SK-N-SH treated with all-trans-retinoic acid at 6 μM for 48 hours (cell line): ENCODE results near the gene MC1R.

Source experiments
- GLIS3 ChIP-seq: fragments of 250-450 bp; sonication (Bioruptor Pico); IDR thresholded peaks from 2 replicates; pipeline ENCODE4 v1.5.0; 2020; ENCODE audit warnings: mild to moderate bottlenecking, moderate library complexity
- ISL1 ChIP-seq: fragments of 250-450 bp; sonication (Bioruptor Pico); IDR thresholded peaks from 2 replicates; pipeline ENCODE4 v2.1.2; 2022; ENCODE audit warnings: mild to moderate bottlenecking, moderate library complexity
- TCF4 ChIP-seq: fragments of 250-450 bp; sonication (Bioruptor Pico); IDR thresholded peaks from 2 replicates; pipeline ENCODE4 v1.8.0; 2021; ENCODE audit warnings: mild to moderate bottlenecking, moderate library complexity, borderline replicate concordance
- TF ChIP-seq, protein P1 (sequence below): fragments of 250-450 bp; sonication (Bioruptor Pico); IDR thresholded peaks from 2 replicates; pipeline ENCODE4 v1.8.0; 2020; ENCODE audit warnings: mild to moderate bottlenecking, moderate library complexity, borderline replicate concordance

DNA sequence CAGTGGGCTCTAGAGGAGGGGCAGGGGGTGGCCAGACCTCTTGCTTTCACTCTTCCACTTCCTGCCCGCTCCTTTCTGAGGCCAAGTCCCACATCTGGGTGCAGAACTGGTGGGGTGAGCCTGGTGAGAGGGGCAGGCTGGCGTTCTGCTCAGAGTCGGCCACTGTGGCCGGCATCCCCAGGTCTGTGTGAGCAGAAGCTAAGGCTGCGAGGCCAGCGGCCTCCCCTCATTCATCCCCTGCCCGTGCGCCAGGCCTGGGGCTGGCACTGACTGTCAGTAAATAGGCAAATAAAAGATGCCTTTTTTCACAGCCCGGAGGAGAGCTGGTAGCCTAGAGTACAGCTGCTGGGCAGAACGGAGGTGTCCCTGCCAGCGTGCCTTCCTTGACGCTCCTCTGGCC is 31.1 kb downstream of the MC1R start:
- TF ChIP-seq, protein P1, sequence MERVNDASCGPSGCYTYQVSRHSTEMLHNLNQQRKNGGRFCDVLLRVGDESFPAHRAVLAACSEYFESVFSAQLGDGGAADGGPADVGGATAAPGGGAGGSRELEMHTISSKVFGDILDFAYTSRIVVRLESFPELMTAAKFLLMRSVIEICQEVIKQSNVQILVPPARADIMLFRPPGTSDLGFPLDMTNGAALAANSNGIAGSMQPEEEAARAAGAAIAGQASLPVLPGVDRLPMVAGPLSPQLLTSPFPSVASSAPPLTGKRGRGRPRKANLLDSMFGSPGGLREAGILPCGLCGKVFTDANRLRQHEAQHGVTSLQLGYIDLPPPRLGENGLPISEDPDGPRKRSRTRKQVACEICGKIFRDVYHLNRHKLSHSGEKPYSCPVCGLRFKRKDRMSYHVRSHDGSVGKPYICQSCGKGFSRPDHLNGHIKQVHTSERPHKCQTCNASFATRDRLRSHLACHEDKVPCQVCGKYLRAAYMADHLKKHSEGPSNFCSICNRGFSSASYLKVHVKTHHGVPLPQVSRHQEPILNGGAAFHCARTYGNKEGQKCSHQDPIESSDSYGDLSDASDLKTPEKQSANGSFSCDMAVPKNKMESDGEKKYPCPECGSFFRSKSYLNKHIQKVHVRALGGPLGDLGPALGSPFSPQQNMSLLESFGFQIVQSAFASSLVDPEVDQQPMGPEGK, result no peak
- TF ChIP-seq TCF4 (CRISPR knock-in tag), result no peak
- no peak for TF ChIP-seq ISL1 (CRISPR knock-in tag)
- no peak for TF ChIP-seq GLIS3
